Fibroblast of pulmonary artery (primary cell): Measurements from ENCODE around the gene CHRM3.

Source experiments
- DNase-seq: peaks from one replicate; pipeline ENCODE4 v3.0.0-alpha.2; 2010; ENCODE audit warnings: low read depth
- H3K4me3 ChIP-seq: replicated peaks from 2 replicates; pipeline ENCODE4 v1.5.1; 2011; ENCODE audit warnings: low read depth, mild to moderate bottlenecking, control low read depth, low read length, moderate library complexity
- TF ChIP-seq, protein P1 (sequence below): IDR thresholded peaks from 2 replicates; pipeline ENCODE4 v1.5.1; 2011; ENCODE audit warnings: mild to moderate bottlenecking, control low read depth, low read length, inconsistent platforms; ENCODE audit errors: missing control alignments

CHRM3 gene

GRCh38 chr1:239394107-239394506 is 7.7 kb downstream of the CHRM3 start:
- TF ChIP-seq, protein P1, sequence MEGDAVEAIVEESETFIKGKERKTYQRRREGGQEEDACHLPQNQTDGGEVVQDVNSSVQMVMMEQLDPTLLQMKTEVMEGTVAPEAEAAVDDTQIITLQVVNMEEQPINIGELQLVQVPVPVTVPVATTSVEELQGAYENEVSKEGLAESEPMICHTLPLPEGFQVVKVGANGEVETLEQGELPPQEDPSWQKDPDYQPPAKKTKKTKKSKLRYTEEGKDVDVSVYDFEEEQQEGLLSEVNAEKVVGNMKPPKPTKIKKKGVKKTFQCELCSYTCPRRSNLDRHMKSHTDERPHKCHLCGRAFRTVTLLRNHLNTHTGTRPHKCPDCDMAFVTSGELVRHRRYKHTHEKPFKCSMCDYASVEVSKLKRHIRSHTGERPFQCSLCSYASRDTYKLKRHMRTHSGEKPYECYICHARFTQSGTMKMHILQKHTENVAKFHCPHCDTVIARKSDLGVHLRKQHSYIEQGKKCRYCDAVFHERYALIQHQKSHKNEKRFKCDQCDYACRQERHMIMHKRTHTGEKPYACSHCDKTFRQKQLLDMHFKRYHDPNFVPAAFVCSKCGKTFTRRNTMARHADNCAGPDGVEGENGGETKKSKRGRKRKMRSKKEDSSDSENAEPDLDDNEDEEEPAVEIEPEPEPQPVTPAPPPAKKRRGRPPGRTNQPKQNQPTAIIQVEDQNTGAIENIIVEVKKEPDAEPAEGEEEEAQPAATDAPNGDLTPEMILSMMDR: no peak
- no peak overlapping the region for H3K4me3 ChIP-seq
- no peak for DNase-seq

DNA sequence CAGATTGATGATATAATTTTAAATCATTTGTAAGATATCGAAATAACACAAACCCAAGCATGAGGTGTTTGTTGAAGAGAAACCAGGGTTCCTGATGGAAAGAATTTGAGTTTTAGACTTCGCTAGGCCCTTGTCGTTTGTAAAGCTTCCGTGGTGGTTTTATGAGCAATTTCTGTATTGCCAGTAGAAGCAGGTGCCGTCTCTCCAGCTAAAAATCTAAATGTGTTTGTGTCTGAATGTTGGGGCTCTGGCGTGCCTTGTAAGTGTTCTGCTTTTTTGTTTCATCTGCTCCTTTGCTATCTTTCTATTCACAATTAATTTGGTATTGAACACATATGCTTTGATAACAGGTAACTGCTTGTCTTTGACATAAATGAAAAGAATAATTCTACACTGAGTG is 27.5 kb downstream of the CHRM3 start:
- TF ChIP-seq, protein P1: no peak
- no peak overlapping the region for H3K4me3 ChIP-seq
- DNase-seq: no peak

GRCh38 chr1:239417221-239417620 is 30.9 kb downstream of the CHRM3 start:
- DNase-seq: no peak
- no peak overlapping the region for H3K4me3 ChIP-seq
- TF ChIP-seq, protein P1: no peak

DNA sequence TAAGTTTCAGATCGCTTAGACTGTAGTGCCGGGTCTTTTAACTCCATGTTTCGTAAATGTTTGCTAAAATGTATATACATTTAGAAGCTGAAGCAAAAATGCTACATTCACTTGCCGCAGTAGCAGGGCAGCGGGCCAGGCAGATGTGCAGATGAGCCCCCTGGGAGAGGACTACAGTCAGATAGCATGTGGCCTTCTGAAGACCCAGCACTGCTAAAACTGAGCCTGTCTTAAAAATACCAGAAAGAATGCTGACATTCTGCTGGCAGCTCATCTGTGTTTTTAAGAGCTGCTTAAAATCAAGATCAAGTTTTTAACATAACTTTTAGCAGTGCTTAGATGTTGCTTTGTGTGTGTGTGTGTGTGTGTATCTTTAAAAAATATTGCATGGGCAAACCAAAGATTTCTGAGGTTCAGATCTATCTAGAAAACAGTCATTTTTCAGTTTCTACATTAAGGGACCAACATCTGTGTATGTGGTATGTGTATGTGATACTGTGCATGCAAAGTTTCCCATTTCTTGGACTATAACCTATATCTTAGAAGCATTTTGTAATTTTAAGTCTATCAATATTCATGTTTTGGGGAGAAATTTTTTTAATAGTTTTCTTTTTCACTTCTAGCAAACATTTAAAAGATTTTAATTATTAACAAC is 31.7 kb downstream of the CHRM3 start:
- TF ChIP-seq, protein P1: no peak
- no peak for DNase-seq
- H3K4me3 ChIP-seq: no peak overlapping the region

- no peak overlapping the region for H3K4me3 ChIP-seq
- no peak for DNase-seq
- TF ChIP-seq, protein P1: no peak
Measured at GRCh38 chr1:239418681-239419080, 32.3 kb downstream of the CHRM3 start.

DNA sequence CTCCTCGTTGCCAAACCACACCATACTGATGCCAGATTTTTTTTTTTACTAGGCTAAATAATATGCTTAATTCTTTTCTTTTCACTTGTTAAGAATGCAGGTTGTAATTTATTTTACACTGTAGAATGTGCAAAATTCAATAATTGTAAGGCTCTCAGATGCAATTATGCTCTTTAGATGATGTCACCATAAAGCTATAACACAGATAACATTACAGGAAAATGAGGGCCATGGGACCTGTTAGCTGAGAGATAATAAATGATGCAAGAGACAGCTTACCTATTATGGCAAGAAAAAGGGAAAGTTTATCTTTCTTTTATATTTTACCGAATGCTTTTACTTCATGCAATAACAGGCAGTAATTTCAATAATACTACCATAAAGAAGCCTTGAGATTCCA is 35.4 kb downstream of the CHRM3 start:
- DNase-seq: no peak
- no peak overlapping the region for H3K4me3 ChIP-seq
- TF ChIP-seq, protein P1: no peak

DNA sequence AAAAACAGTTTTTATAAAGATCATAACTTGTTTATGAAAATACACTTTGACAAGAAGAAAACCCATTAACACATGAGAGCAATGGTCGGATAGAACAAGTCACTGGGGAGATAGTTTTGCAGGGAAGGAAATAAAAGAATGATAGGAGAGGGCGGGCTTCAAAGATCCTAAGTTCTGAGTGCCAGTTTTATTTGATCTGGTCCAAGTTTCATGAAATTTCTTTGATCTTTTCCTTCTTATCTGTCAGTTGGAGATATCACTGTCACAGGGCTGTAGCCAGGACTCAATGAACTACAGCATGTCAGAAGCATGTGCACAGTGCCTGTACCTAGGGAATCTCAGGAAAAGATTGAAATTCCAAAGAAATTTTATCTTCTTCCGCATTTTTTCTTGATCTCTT is 36.5 kb downstream of the CHRM3 start:
- no peak for DNase-seq
- no peak overlapping the region for H3K4me3 ChIP-seq
- TF ChIP-seq, protein P1: no peak
